Fibroblast of peridontal ligament (primary cell): ENCODE results near the gene BNC1.
"Not testable (repeated sequence)": the region's sequence is repeated elsewhere in the genome, so short reads cannot be mapped to it uniquely, and the experiment has no call there.

ENCODE experiments used
- DNase-seq: peaks from one replicate; pipeline ENCODE4 v3.0.0-alpha.2; 2010; ENCODE audit errors: extremely low read depth

BNC1 gene

GRCh38 chr15:83243634-83244033, 40.8 kb downstream of the BNC1 start:
- DNase-seq = no peak

DNA sequence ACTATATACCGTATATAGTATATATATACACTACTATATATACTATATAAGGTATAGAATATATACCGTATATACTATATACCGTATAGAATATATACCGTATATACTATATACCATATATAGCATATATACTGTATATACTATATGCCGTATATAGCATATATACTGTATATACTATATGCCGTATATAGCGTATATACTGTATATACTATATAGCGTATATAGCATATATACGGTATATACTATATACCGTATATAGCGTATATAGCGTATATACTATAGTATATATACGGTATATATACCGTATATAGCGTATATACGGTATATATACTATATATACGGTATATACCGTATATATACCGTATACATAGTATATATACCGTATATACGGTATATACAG, 54.2 kb downstream of the BNC1 start:
- DNase-seq = no peak

DNA sequence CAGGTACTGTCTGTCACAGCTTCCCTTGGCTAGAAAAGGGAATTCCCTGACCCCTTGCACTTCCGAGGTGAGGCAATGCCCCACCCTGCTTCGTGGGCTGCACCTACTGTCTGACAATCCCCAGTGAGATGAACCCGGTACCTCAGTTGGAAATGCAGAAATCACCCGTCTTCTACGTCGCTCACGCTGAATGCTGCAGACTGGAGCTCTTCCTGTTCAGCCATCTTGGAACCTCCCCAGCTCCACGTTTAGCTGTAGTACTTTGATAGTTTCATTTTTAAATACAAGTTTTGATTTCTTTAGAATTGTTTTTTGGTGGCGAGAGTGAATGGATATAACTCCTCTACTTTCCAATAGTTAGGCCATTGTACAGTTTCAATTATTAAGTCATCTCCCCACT, 59.0 kb downstream of the BNC1 start:
- DNase-seq = no peak

- DNase-seq = not testable (repeated sequence)
Measured at GRCh38 chr15:83221781-83222180, 62.7 kb downstream of the BNC1 start.

GRCh38 chr15:83219026-83219425, 65.4 kb downstream of the BNC1 start:
- no peak for DNase-seq

DNA sequence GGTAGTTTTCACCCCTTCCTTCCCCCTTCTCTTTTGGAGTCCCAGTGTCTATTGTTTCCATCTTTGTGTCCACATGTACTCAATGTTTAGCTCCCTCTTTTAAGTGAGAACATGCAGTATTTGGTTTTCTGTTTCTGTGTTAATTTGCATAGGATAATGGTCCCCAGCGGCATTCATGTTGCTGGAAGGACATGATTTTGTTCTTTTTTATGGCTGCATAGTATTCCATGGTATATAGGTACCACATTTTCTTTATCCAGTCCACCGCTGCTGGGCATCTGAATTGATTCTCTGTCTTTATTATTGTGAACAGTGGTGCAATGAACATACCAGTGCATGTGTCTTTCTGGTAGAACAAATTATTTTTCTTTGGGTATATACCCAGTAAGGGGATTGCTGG, 69.2 kb downstream of the BNC1 start:
- no peak for DNase-seq

- no peak for DNase-seq
Measured at GRCh38 chr15:83210619-83211018, 73.8 kb downstream of the BNC1 start.

DNA sequence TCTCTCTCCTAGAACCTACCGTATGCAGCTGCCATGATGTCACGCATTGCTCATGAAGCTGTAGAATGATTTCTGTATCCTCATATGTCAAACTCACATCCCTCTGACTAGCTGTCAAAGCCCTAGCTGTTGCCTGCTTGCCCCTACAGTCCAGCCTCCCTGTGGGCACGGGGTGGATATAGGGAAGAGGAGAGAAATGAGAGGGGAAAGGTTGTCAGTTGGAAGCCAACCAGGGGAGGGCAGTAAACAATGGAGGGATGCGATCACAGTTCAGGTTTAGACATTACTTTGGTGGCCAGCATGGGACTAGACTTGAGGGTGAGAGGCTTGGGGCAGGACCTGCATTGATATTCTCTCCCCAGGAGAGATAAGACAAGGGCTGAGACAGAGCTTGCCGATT, 75.1 kb downstream of the BNC1 start:
- DNase-seq = no peak

DNA sequence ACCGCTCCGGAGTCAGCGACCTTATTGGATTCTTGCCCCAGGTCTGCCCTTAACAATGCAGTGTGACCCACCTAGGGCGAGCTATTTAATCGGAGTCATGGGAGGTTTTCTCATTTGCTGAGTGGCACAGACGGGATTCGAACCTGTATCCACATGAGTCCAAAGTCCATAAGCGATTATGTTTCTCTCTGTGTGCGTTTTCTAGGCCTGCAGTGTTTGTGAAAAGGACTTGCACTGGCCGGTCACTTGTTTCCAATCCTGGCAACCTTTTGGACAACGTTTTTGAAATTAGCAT, 76.2 kb downstream of the BNC1 start:
- peak; percentile 14 for DNase-seq

DNA sequence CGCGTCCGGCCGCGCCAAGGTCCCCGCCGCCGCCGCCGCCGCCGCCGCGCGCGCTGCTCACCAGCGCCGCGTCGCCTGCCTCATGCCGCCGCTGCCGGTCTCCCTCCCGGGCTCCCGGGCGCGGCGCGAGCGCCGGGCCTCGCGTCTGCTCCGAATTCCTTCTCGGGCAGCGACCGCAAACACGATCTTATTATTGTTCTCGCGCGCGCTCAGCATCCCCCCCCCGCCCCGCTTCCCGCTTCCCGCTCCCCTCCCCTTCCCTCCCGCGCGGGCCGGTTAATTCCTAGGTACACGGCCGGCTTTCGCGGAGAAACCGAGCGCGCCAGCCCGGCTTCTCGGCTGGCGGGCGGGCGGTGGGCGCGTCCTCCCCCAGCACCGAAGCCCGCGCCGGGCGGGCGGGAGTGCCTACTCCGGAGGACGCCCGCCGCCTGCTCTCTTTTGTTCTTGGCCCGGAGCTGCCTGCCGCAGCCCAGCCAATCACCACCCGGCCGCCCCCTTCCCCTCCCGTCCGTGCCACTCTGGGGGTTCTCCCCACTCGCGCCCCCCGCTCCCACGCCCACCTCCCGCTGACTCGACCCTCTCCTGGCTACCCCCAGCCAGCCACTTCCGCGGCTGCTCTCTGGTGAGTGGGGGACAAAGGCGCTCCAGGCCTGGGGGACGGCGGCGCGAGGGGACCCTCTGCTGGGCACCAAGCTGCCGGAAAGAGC, 76.7 kb downstream of the BNC1 start, which contains the start of gene HDGFL3:
Gene HDGFL3, minus strand, starts transcription at position 164 of the 707 bp plus-strand sequence. CDS start 409 bp downstream, outside the sequence.
- DNase-seq = peak; percentile 54

- peak; percentile 18 for DNase-seq
Measured at GRCh38 chr15:83207009-83207659, 77.3 kb downstream of the BNC1 start.

DNA sequence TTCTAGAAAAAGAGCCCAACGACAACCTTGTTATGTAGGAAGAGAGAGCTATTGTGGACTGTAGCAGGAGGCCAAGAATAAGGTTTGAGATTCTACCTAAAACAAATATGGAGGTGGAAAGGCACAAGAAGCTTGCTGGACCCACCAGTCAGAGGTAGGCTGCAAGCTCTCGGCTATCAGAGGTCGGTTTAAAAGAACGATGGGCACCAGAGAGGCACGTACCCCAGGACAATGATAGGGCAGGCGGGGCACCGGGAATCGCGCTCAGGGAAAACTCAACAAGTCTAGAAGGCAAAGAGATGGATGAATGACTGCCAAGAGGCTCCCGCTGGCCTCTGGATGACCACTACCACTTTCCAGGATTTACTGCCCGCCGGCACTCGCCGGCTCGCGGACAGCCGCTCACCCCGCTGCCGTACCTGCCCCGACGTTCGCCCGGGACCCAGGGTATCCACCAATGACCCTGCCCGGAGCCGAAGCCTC, 77.9 kb downstream of the BNC1 start:
- peak; percentile 25 for DNase-seq
